Stomach (tissue), 9 donors: Measurements from ENCODE around the gene S1PR5. TPM values are rescaled to one million over a fixed set of nuclear protein-coding genes. Genes with fewer than 3 reads are reported as not detected.
"Not testable (repeated sequence)": the region's sequence is repeated elsewhere in the genome, so short reads cannot be mapped to it uniquely, and the experiment has no call there.

Source experiments
- DNase-seq, 2 donors: peaks; one replicate each; pipeline versions ENCODE4 v3.0.0 to v3.0.0-alpha.2; 2013 to 2019
- H3K27ac ChIP-seq, 5 donors: fragments of 200-600 bp in 4 of 5; sonication (generic) in 4 of 5; one replicate each; pipeline ENCODE4 v1.5.1; 2013 to 2019; ENCODE audit warnings: mild to moderate bottlenecking in 1 of 5, moderate library complexity in 1 of 5
- H3K27me3 ChIP-seq, 3 donors: fragments of 200-600 bp; sonication (generic); one replicate each; pipeline ENCODE4 v1.5.1; 2017 to 2019; ENCODE audit warnings: mixed run types in 1 of 3
- H3K36me3 ChIP-seq, 4 donors: fragments of 200-600 bp; sonication (generic); 1 replicate in 3 of 4; 2 replicates in 1 of 4; pipeline ENCODE4 v1.5.1; 2016 to 2019
- H3K4me1 ChIP-seq, 4 donors: fragments of 200-600 bp; sonication (generic); one replicate each; pipeline ENCODE4 v1.5.1; 2016 to 2019
- H3K4me3 ChIP-seq, 4 donors: fragments of 200-600 bp; sonication (generic) in 3 of 4; one replicate each; pipeline ENCODE4 v1.5.1; 2016 to 2019; ENCODE audit warnings: mild to moderate bottlenecking in 1 of 4
- H3K9me3 ChIP-seq, 4 donors: fragments of 200-600 bp; sonication (generic); one replicate each; pipeline ENCODE4 v1.5.1; 2016 to 2019
- EP300 ChIP-seq: sonication (generic); formaldehyde crosslinking; IDR thresholded peaks from one replicate; pipeline ENCODE4 v1.6.1; 2017; ENCODE audit warnings: antibody characterized with exemption
- POLR2A ChIP-seq, 4 donors: fragments of 450-650 bp; IDR thresholded peaks; one replicate each; pipeline ENCODE4 v1.6.1; 2016; ENCODE audit warnings: antibody characterized with exemption in 4 of 4, control low read depth in 2 of 4, mild to moderate bottlenecking in 1 of 4, moderate library complexity in 1 of 4
- POLR2AphosphoS5 ChIP-seq, 3 donors: sonication (generic); formaldehyde crosslinking; IDR thresholded peaks; one replicate each; pipeline ENCODE4 v1.6.1; 2016; ENCODE audit warnings: antibody characterized with exemption in 3 of 3
- WGBS, 5 donors: extraction: QIAGEN DNeasy Blood & Tissue Kit in 3 of 5; methylation state at CpG; one replicate each; pipeline versions ENCODE4 v1.1.5 to v1.1.7; 2013 to 2018; 5-methylcytosine and 5-hydroxymethylcytosine counted together
- intact Hi-C: fragments of 100-400 bp; cut with DNase I; formaldehyde crosslinking; loops from one replicate; pipeline ENCODE4 v1.15.1; 2023; ENCODE audit warnings: low total_unique reads
- polyA plus RNA-seq, 3 donors: library from polyadenylated mRNA; stranded (reverse); fragments of 200-250 nt; gene quantifications; one replicate each; pipeline ENCODE4 v1.2.3, GENCODE V29; 2013
- total RNA-seq, 5 donors: library from RNA; depleted of rRNA; stranded (reverse); fragments of >200 nt; gene quantifications; one replicate each; pipeline versions ENCODE4 v1.1.0 to v1.2.3, GENCODE V29; 2014 to 2016
- TF ChIP-seq, protein P1 (sequence below), 7 experiments: fragments of 450-650 bp in 4 of 7; fragments of 200-600 bp in 3 of 7; sonication (generic) in 3 of 7; IDR thresholded peaks; one replicate each; pipeline ENCODE4 v1.5.1; 2016 to 2019; ENCODE audit warnings: antibody characterized with exemption in 7 of 7, control low read depth in 2 of 7, mild to moderate bottlenecking in 1 of 7
- donor health status: healthy with polysubstance abuse.
- donor health status: Bipolar disorder and iron deficiency.
- donor health status: healthy.

Gene S1PR5
- total and polyA plus RNA-seq, 8 donors: 0.19 to 13.3 (median 0.73) TPM; not detected in 5

DNA sequence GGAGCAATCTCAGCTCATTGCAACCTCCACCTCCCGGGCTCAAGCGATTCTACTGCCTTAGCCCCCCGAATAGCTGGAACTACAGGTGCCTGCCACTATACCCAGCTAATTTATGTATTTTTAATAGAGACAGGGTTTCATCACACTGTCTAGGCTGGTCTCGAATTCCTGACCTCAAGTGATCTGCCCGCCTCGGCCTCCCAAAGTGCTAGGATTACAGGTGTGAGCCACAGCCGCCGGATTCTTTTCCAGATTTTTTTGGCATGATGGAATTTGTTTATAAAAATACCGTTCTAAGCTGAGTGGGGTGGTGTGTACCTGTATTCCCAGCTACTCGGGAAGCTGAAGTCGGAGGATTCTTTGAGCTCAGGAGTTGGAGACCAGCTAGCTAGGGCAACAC lies 20.4 kb upstream of the S1PR5 start:
- TF ChIP-seq POLR2AphosphoS5 (IDR thresholded peaks at IDR 0.05): no peak
- no peak for TF ChIP-seq POLR2A (IDR thresholded peaks at IDR 0.05)
- TF ChIP-seq, protein P1, sequence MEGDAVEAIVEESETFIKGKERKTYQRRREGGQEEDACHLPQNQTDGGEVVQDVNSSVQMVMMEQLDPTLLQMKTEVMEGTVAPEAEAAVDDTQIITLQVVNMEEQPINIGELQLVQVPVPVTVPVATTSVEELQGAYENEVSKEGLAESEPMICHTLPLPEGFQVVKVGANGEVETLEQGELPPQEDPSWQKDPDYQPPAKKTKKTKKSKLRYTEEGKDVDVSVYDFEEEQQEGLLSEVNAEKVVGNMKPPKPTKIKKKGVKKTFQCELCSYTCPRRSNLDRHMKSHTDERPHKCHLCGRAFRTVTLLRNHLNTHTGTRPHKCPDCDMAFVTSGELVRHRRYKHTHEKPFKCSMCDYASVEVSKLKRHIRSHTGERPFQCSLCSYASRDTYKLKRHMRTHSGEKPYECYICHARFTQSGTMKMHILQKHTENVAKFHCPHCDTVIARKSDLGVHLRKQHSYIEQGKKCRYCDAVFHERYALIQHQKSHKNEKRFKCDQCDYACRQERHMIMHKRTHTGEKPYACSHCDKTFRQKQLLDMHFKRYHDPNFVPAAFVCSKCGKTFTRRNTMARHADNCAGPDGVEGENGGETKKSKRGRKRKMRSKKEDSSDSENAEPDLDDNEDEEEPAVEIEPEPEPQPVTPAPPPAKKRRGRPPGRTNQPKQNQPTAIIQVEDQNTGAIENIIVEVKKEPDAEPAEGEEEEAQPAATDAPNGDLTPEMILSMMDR (IDR thresholded peaks at IDR 0.05): no peak
- H3K4me1 ChIP-seq: no peaks in the 10 kb centered on the region

DNA sequence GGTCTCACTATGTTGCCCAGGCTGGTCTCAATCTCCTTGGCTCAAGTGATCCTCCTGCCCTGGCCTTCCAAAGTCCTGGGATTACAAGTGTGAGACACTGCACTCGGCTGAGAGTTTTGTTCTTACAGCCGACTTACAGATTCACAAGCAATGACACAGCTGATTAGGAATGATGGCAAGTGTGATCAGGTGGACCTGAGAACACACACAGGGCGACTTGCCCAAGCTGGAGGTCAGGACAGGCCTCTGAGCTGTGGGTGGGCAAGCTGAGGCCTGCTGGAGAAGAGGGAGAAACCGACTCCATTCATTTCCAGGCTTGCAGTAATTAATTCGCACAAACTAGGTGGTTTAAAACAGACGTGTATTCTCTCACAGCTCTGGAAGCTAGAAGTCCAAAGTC lies 18.4 kb upstream of the S1PR5 start:
- 60 to 74% (median 66%) methylated on average over 6 of the region's 6 CpGs for WGBS, 5 donors
- intact Hi-C loops: no loop called here

More for the DNA sequence above, 20.4 kb upstream of the S1PR5 start:
- H3K27me3 ChIP-seq: peaks cover 0 to 42% (median 4%) of the 10 kb centered on the region in 3 donors
- WGBS, 5 donors: 68 to 85% (median 78%) methylated on average over 11 of the region's 11 CpGs
- intact Hi-C loops: no loop called here
- H3K27ac ChIP-seq: no peak overlapping the region
- H3K4me3 ChIP-seq: no peak overlapping the region
- H3K36me3 ChIP-seq: no peaks in the 10 kb centered on the region
- DNase-seq: no peak
- H3K9me3 ChIP-seq: no peaks in the 10 kb centered on the region

DNA sequence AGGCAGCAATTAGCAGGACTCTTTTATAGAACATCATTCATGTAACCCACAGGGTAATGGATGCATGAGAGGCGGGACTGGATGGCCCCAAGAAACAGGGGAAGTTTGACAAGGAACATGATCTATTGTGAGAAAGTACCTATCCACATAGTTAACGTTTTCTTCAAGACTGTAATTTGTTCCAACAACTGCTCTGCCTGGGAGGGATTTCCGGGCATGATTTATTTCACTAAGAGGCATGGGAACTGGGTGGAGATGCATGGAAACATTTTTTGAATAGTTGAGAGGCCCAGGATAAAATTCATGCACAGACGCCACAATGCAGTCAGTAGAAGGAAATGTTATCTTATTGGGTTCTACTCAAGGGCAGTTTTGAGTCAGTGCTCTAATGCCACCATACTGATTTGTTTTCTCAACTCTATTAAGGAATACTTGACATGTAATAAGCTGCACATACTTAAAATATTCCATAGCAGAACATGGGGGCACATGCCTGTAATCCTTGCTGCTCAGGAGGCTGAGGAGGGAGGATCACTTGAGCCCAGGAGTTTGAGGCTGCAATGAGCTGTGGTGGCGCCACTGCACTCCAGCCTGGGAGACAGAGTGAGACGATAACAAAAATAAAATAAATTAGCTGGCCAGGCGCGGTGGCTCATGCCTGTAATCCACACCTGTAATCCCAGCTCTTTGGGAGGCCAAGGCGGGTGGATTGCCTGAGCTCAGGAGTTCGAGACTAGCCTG lies 16.6 kb upstream of the S1PR5 start:
- peak in 1 of 2 donors; percentile 45 for DNase-seq
- no peak overlapping the region for H3K27ac ChIP-seq
- H3K36me3 ChIP-seq: no peaks in the 10 kb centered on the region
- peaks cover 0 to 30% (median 4%) of the 10 kb centered on the region in 3 donors for H3K27me3 ChIP-seq
- no peaks in the 10 kb centered on the region for H3K9me3 ChIP-seq
- H3K4me3 ChIP-seq: no peak overlapping the region
- no peaks in the 10 kb centered on the region for H3K4me1 ChIP-seq
- intact Hi-C loops: no loop called here
- TF ChIP-seq EP300 (no peak), POLR2A (IDR thresholded peaks at IDR 0.05) (no peak), POLR2AphosphoS5 (IDR thresholded peaks at IDR 0.05) (no peak)
- TF ChIP-seq, protein P1 (IDR thresholded peaks at IDR 0.05): no peak
- 63 to 77% (median 70%) methylated on average over 10 of the region's 10 CpGs for WGBS, 5 donors

More for the DNA sequence above, 18.4 kb upstream of the S1PR5 start:
- Histone ChIP-seq H3K4me3 (no peak overlapping the region), H3K9me3 (no peaks in the 10 kb centered on the region), H3K4me1 (no peaks in the 10 kb centered on the region), H3K36me3 (no peaks in the 10 kb centered on the region), H3K27ac (no peak overlapping the region), H3K27me3 (peaks cover 0 to 42% (median 4%) of the 10 kb centered on the region in 3 donors)
- no peak for DNase-seq
- TF ChIP-seq, protein P1 (IDR thresholded peaks at IDR 0.05): no peak
- TF ChIP-seq POLR2A (IDR thresholded peaks at IDR 0.05): no peak
- no peak for TF ChIP-seq POLR2AphosphoS5 (IDR thresholded peaks at IDR 0.05)
- no peak for TF ChIP-seq EP300

DNA sequence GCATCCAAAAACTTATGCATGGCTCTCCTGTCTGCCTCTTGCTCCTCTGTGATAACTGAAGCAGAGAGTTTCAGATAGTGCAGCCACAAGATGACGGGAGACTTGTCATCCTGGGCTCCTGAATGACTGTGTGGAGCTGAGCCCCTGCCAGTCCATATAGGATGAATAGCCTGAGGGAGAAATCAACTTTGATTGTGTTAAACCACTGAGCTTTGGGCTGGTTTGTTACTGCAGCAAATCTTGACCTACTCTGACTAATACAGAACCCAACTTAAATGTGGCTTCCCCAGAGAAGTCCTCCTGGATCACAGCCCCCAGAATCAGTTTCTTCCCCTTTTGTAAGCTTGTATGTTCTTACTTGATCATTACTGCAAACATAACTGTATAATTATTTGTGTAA lies 15.2 kb upstream of the S1PR5 start:
- H3K4me3 ChIP-seq: no peak overlapping the region
- WGBS, 5 donors: 83 to 100% (median 89%) methylated on average over 1 of the region's 1 CpG

DNA sequence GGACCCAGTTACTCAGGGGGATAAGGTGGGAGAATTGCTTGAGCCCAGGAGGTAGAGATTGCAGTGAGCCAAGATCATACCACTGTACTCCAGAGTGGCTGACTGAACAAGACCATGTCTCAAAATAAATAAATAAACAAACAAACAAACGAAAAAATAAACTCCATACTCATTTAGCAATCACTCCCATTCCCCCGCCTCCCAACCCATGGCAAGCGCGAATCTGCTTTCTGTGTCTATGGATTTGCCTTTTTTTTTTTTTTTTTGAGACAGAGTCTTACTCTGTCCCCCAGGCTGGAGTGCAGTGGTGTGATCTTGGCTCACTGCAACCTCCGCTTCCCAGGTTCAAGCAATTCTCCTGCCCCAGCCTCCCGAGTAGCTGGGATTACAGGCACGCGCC lies 9.6 kb upstream of the S1PR5 start:
- H3K9me3 ChIP-seq, H3K36me3 ChIP-seq, DNase-seq, H3K4me3 ChIP-seq, H3K4me1 ChIP-seq, intact Hi-C loops, H3K27ac ChIP-seq: not testable (repeated sequence)
- WGBS, 5 donors: 85 to 92% (median 89%) methylated on average over 8 of the region's 8 CpGs
- peaks cover 0 to 20% (median 0%) of the 10 kb centered on the region in 3 donors for H3K27me3 ChIP-seq

More for the DNA sequence above, 15.2 kb upstream of the S1PR5 start:
- peaks cover 0 to 21% (median 4%) of the 10 kb centered on the region in 3 donors for H3K27me3 ChIP-seq
- no peak for DNase-seq
- intact Hi-C loops: no loop called here
- no peaks in the 10 kb centered on the region for H3K36me3 ChIP-seq
- no peak overlapping the region for H3K27ac ChIP-seq
- TF ChIP-seq POLR2AphosphoS5 (IDR thresholded peaks at IDR 0.05) (no peak), POLR2A (IDR thresholded peaks at IDR 0.05) (no peak), EP300 (no peak)
- TF ChIP-seq, protein P1 (IDR thresholded peaks at IDR 0.05): no peak
- H3K4me1 ChIP-seq: no peaks in the 10 kb centered on the region
- H3K9me3 ChIP-seq: no peaks in the 10 kb centered on the region
